ENCODE measurements around the gene AARS2. TPM values are rescaled to one million over a fixed set of nuclear protein-coding genes. Genes with fewer than 3 reads are reported as not detected.
A peak's percentile ranks its signal among the peaks of the same experiment; 100 is the strongest.

AARS2 gene
- total and polyA plus RNA-seq, 10 of the 15 experiments (the other 5 are each of a cell fraction or from before 2014, with no cell fraction given): 0.71 to 18.3 (median 12.7) TPM

GRCh38 chr6:44262467-44263353 is 50.4 kb downstream of the AARS2 start:
- intact Hi-C loops (cut with micrococcal nuclease; ENCODE audit: unreplicated experiment) (no loop called here), in situ Hi-C loops (cut with MboI) (no loop called here)
- ChIA-PET SMC1A (ENCODE audit: uncharacterized antibody, unreplicated experiment) (interaction anchor here (0.7 to 2.2 kb wide), 8 partner anchors 9 to 167 kb away, joined by 3 to 18 read pairs (median 4); partner anchors contain the start of gene HSP90AB1), POLR2A (interaction anchor here (0.5 to 10.7 kb wide), 11 partner anchors 8 to 624 kb away, joined by 3 to 131 read pairs (median 5); partner anchors contain the start of genes HSP90AB1, MYMX, SLC29A1 and VEGFA), RAD21 (ENCODE audit: unreplicated experiment) (interaction anchor here (0.6 to 2.2 kb wide), 8 partner anchors 9 to 184 kb away, joined by 3 to 12 read pairs (median 5); partner anchors contain the start of genes HSP90AB1 and SLC29A1), CTCF (interaction anchor here (0.7 to 2.5 kb wide), 16 partner anchors 9 to 492 kb away, joined by 3 to 24 read pairs (median 5); partner anchors contain the start of genes HSP90AB1 and VEGFA)
- Histone ChIP-seq H3K36me3 (ENCODE audit: control insufficient read depth in 2 of 2, insufficient read depth in 2 of 2, low read length in 1 of 2) (peaks cover 13 to 21% of the 10 kb centered on the region in 2 experiments), H3K9ac (ENCODE audit: control insufficient read depth, insufficient read depth, low read length) (peak overlapping the region; percentile 90), H3K4me1 (ENCODE audit: control insufficient read depth, insufficient read depth, low read length) (peaks cover 69% of the 10 kb centered on the region), H3K4me2 (ENCODE audit: control insufficient read depth, insufficient read depth) (peak overlapping the region; percentile 98), H3K27ac (ENCODE audit: control insufficient read depth, insufficient read depth) (peak overlapping the region; percentile 99), H4K20me1 (ENCODE audit: control insufficient read depth, insufficient read depth) (no peaks in the 10 kb centered on the region), H3K79me2 (ENCODE audit: control insufficient read depth, insufficient read depth, low read length) (peaks cover 73% of the 10 kb centered on the region), H3K9me3 (replicated peaks; ENCODE audit: control insufficient read depth, insufficient read depth, low read length) (no peaks in the 10 kb centered on the region), H3K27me3 (replicated peaks in 1 of 2; ENCODE audit: control insufficient read depth in 2 of 2, insufficient read depth in 2 of 2, low read length in 1 of 2) (no peaks in the 10 kb centered on the region), H3K4me3 (peak overlapping the region; percentile 98), H2AFZ (ENCODE audit: control insufficient read depth, low read depth, low read length) (no peak overlapping the region)
- no TSS peak for BruUV-seq (replicated peaks)
- DNase-seq (ENCODE audit: low read depth, low spot score) (no peak), ATAC-seq (peak; percentile 1; the same call in 2 of the 3 replicates), FAIRE-seq (no peak)
- WGBS (ENCODE audit: insufficient coverage, insufficient replicate concordance, low lambda C conversion rate, missing lambda C conversion rate): 2% methylated on average over 7 of the region's 7 CpGs
- peak; percentile 25; the same call in 1 of the 2 replicates for TF ChIP-seq SMARCA5 (IDR thresholded peaks at IDR 0.05)
- TF ChIP-seq ELK1 (IDR thresholded peaks at IDR 0.05; ENCODE audit: low read depth, low read length): no peak
- TF ChIP-seq IKZF2 (IDR thresholded peaks at IDR 0.05): 0 out of 4 replicates have a peak, but pooled peaks of 1 of the 2 experiments have one; percentile 8
- TF ChIP-seq HCFC1 (IDR thresholded peaks at IDR 0.05; ENCODE audit: low read length): no peak
- peak; percentile 56; the same call in 1 of the 2 replicates for TF ChIP-seq ZNF687 (IDR thresholded peaks at IDR 0.05)
- peak; percentile 2; the same call in 1 of the 2 replicates for TF ChIP-seq REST (IDR thresholded peaks at IDR 0.05; ENCODE audit: low read depth, low read length)
- peak; percentile 50; the same call in 1 of the 2 replicates for TF ChIP-seq GATAD2B (conservative IDR thresholded peaks at IDR 0.05; ENCODE audit: low read depth)
- TF ChIP-seq TBL1XR1 (IDR thresholded peaks at IDR 0.05; ENCODE audit: low read depth, low read length): 0 out of 2 replicates have a peak, but pooled peaks have one; percentile 45
- peak; percentile 11; the same call in 1 of the 2 replicates for TF ChIP-seq HDGF (IDR thresholded peaks at IDR 0.05)
- peak; percentile 57; the same call in 1 of the 2 replicates for TF ChIP-seq BACH1 (IDR thresholded peaks at IDR 0.05; ENCODE audit: borderline replicate concordance)
- TF ChIP-seq SMAD1 (IDR thresholded peaks at IDR 0.05; ENCODE audit: low read depth, partially characterized antibody): peak; percentile 57
- no peak for TF ChIP-seq NFIC (IDR thresholded peaks at IDR 0.05; ENCODE audit: low read depth, low read length)
- no peak for TF ChIP-seq IKZF1 (conservative IDR thresholded peaks at IDR 0.05)
- no peak for TF ChIP-seq RCOR1 (conservative IDR thresholded peaks at IDR 0.05; ENCODE audit: low read depth, low read length)
